ENCODE results near the gene IPO5. TPM values are rescaled to one million over a fixed set of nuclear protein-coding genes. Genes with fewer than 3 reads are reported as not detected.

The IPO5 gene
- total and polyA plus RNA-seq, 2 of the 4 experiments (the other 2 are of a cell fraction), result 89.2 to 270 TPM

- H3K9ac ChIP-seq (ENCODE audit: low read depth, low read length), result no peak overlapping the region
- H3K18ac ChIP-seq (ENCODE audit: low read depth, low read length), result no peak overlapping the region
- ChIA-PET CTCF (no interaction called here), POLR2A (ENCODE audit: unreplicated experiment) (interaction anchor here (0.5 kb wide), 1 partner anchor 249 kb away, joined by 3 read pairs; no protein-coding TSS in a partner anchor)
- H3K4me2 ChIP-seq (ENCODE audit: low read depth, low read length), result no peak overlapping the region
- no peaks in the 10 kb centered on the region for H3K4me1 ChIP-seq (ENCODE audit: control insufficient read depth, insufficient read depth, low read length)
- TF ChIP-seq BHLHE40 (IDR thresholded peaks at IDR 0.05; ENCODE audit: low read depth, low read length) (no peak), MAFK (IDR thresholded peaks at IDR 0.05; ENCODE audit: low read depth, low read length) (no peak), MXI1 (IDR thresholded peaks at IDR 0.05; ENCODE audit: borderline replicate concordance, low read depth, low read length) (no peak), CEBPB (IDR thresholded peaks at IDR 0.05; ENCODE audit: low read depth, low read length) (no peak), FOS (IDR thresholded peaks at IDR 0.05; ENCODE audit: low read depth, low read length) (no peak), CHD1 (IDR thresholded peaks at IDR 0.05; ENCODE audit: low read depth, low read length) (no peak), RCOR1 (IDR thresholded peaks at IDR 0.05; ENCODE audit: insufficient replicate concordance, low read length) (no peak), POLR2A (IDR thresholded peaks at IDR 0.05; ENCODE audit: low read depth, low read length) (no peak), RFX5 (IDR thresholded peaks at IDR 0.05; ENCODE audit: low read depth, low read length) (no peak), USF2 (IDR thresholded peaks at IDR 0.05; ENCODE audit: low read depth, low read length) (no peak), NFE2L2 (IDR thresholded peaks at IDR 0.05; ENCODE audit: low read depth, low read length) (no peak), MAZ (IDR thresholded peaks at IDR 0.05; ENCODE audit: borderline replicate concordance, low read depth, low read length) (no peak)
- no peak overlapping the region for H2BK5ac ChIP-seq (ENCODE audit: low read depth, low read length, poor library complexity, severe bottlenecking)
- no peak overlapping the region for H2AK5ac ChIP-seq (ENCODE audit: low read depth, low read length)
- H3K4ac ChIP-seq (ENCODE audit: low read depth, low read length), result no peak overlapping the region
- H3K79me1 ChIP-seq (ENCODE audit: low read depth in 1 of 2, low read length in 2 of 2), result no peaks in the 10 kb centered on the region
- H2BK120ac ChIP-seq (ENCODE audit: low read depth, low read length), result no peak overlapping the region
- H3K27me3 ChIP-seq (ENCODE audit: control insufficient read depth, insufficient read depth, low read length), result no peaks in the 10 kb centered on the region
- no TSS peak for BruUV-seq (replicated peaks)
- dilution Hi-C loops (cut with HindIII; ENCODE audit: low sequenced_read_pairs, unreplicated experiment), result no loop called here
- H3K9me1 ChIP-seq (ENCODE audit: insufficient read depth, low read length), result no peaks in the 10 kb centered on the region
- intact Hi-C loops (cut with micrococcal nuclease), result no loop called here
- H3K23ac ChIP-seq (ENCODE audit: low read depth, low read length), result no peak overlapping the region
- H2BK15ac ChIP-seq (ENCODE audit: low read depth, low read length), result no peak overlapping the region
- H2AFZ ChIP-seq (replicated peaks; ENCODE audit: low read length, poor library complexity), result no peak overlapping the region
- no peak for DNase-seq
- H3K14ac ChIP-seq (replicated peaks; ENCODE audit: low read depth, low read length), result no peak overlapping the region
- H4K91ac ChIP-seq (ENCODE audit: insufficient read depth, low read depth, low read length), result no peak overlapping the region
- no peak overlapping the region for H3K56ac ChIP-seq (ENCODE audit: extremely low read depth, insufficient read depth, low read length)
- no peak for ATAC-seq (ENCODE audit: low read depth)
- no peak overlapping the region for H3K27ac ChIP-seq (ENCODE audit: insufficient read depth, low read length)
- WGBS, 2 experiments (ENCODE audit: extremely low coverage in 2 of 2, insufficient read length in 1 of 2), result 92% methylated on average over 2 of the region's 6 CpGs; no CpG with 5 or more reads in 1 of the 2 experiments
- H3K36me3 ChIP-seq (ENCODE audit: control insufficient read depth, insufficient read depth, low read length), result no peaks in the 10 kb centered on the region
- no peak overlapping the region for H2BK20ac ChIP-seq (ENCODE audit: low read depth, low read length)
- no peak overlapping the region for H4K5ac ChIP-seq (ENCODE audit: low read depth, low read length)
- H4K20me1 ChIP-seq (ENCODE audit: insufficient read depth, low read length), result no peaks in the 10 kb centered on the region
- H4K8ac ChIP-seq (ENCODE audit: low read depth in 2 of 2, low read length in 2 of 2), result no peak overlapping the region
- no peak overlapping the region for H2AK9ac ChIP-seq (replicated peaks; ENCODE audit: low read depth, low read length, poor library complexity)
- in situ Hi-C loops (cut with MboI; ENCODE audit: low sequenced_read_pairs), result no loop called here
- no peaks in the 10 kb centered on the region for H3K9me3 ChIP-seq (ENCODE audit: control insufficient read depth, insufficient read depth, low read length)
- H3K4me3 ChIP-seq (ENCODE audit: insufficient read depth, low read depth, low read length), result no peak overlapping the region
Observed at GRCh38 chr13:97938706-97939475, 14.6 kb upstream of the IPO5 start.

Data from IMR-90 (cell line).